Upper lobe of left lung (tissue), 4 donors: Measurements from ENCODE around the gene UBE4A.

ENCODE experiments used
- POLR2A ChIP-seq, 4 donors: fragments of 450-650 bp; IDR thresholded peaks; one replicate each; pipeline ENCODE4 v1.5.1; 2016 to 2017; ENCODE audit warnings: antibody characterized with exemption in 4 of 4, mild to moderate bottlenecking in 2 of 4
- POLR2AphosphoS5 ChIP-seq, 2 donors: sonication (generic); formaldehyde crosslinking; IDR thresholded peaks; one replicate each; pipeline ENCODE4 v1.5.1; 2017; ENCODE audit warnings: antibody characterized with exemption in 2 of 2

DNA sequence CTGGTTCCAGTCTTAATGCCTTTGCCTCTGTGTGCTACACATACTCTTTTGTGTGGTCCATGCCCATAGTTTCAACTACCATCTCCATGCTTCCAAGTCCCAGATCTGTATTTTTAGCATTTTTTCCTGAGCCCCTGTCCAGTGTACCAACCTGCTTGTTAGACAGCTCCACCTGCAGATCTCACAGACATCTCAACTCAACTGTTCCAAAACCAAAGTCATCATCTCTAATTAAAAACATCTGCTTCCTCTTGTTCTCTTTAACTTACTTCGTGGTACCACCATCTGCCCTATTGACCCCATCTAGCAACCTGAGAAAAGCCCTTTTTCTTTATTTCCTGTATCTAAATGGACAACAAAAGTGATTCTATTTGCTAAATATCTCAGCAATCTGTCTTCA lies 68.3 kb downstream of the UBE4A start:
- TF ChIP-seq POLR2A (IDR thresholded peaks at IDR 0.05) = no peak
- TF ChIP-seq POLR2AphosphoS5 (IDR thresholded peaks at IDR 0.05) = no peak
